ENCODE data around the gene ULK2.
"Not testable (repeated sequence)": the region's sequence is repeated elsewhere in the genome, so short reads cannot be mapped to it uniquely, and the experiment has no call there.

The ULK2 gene

GRCh38 chr17:19867329-19868078 lies at the start of gene ULK2:
Gene ULK2, minus strand, starts transcription at chr17:19867936. Its CDS starts 519 bp downstream, at chr17:19867417.
- DNase-seq, result peak; percentile 77

- no peak for DNase-seq
These were observed 47.7 kb upstream of the ULK2 start for GRCh38 chr17:19915245-19915978.

GRCh38 chr17:19911033-19911432 lies 43.3 kb upstream of the ULK2 start:
- no peak for DNase-seq

- no peak for DNase-seq
These were observed 41.4 kb upstream of the ULK2 start for GRCh38 chr17:19909139-19909538.

GRCh38 chr17:19905502-19905901 lies 37.8 kb upstream of the ULK2 start:
- no peak for DNase-seq

GRCh38 chr17:19904924-19905323 lies 37.2 kb upstream of the ULK2 start:
- DNase-seq, result no peak

GRCh38 chr17:19904412-19904811 lies 36.7 kb upstream of the ULK2 start:
- peak; percentile 45 for DNase-seq

- no peak for DNase-seq
These were observed 33.1 kb upstream of the ULK2 start for GRCh38 chr17:19900809-19901208.

- peak; percentile 50 for DNase-seq
These were observed 30.2 kb upstream of the ULK2 start for GRCh38 chr17:19897903-19898302.

- no peak for DNase-seq
These were observed 29.5 kb upstream of the ULK2 start for GRCh38 chr17:19897090-19897837.

- DNase-seq, result no peak
These were observed 28.9 kb upstream of the ULK2 start for GRCh38 chr17:19896679-19897078.

- DNase-seq, result not testable (repeated sequence)
These were observed 22.8 kb upstream of the ULK2 start for GRCh38 chr17:19890554-19890953.

- DNase-seq, result not testable (repeated sequence)
These were observed 22.3 kb upstream of the ULK2 start for GRCh38 chr17:19890001-19890400.

- DNase-seq, result no peak
These were observed 18.4 kb upstream of the ULK2 start for GRCh38 chr17:19886116-19886515.

- DNase-seq, result no peak
These were observed 15.9 kb upstream of the ULK2 start for GRCh38 chr17:19883537-19884215.

GRCh38 chr17:19880393-19880792 lies 12.7 kb upstream of the ULK2 start:
- DNase-seq, result peak; percentile 3

- no peak for DNase-seq
These were observed 9.7 kb upstream of the ULK2 start for GRCh38 chr17:19877364-19877945.

GRCh38 chr17:19876529-19877161 lies 8.9 kb upstream of the ULK2 start:
- DNase-seq, result no peak

- DNase-seq, result no peak
These were observed 6.5 kb upstream of the ULK2 start for GRCh38 chr17:19874256-19874655.

GRCh38 chr17:19873346-19873745 lies 5.6 kb upstream of the ULK2 start:
- DNase-seq, result no peak

GRCh38 chr17:19868079-19868395 lies 301 bp upstream of the ULK2 start:
- no peak for DNase-seq

- peak; percentile 51 for DNase-seq
These were observed 732 bp downstream of the ULK2 start for GRCh38 chr17:19867079-19867328.

- no peak for DNase-seq
These were observed 2.7 kb downstream of the ULK2 start for GRCh38 chr17:19865021-19865420.

Data from fibroblast of upper back skin (primary cell).